ENCODE results near the gene SCMH1. TPM values are rescaled to one million over a fixed set of nuclear protein-coding genes. Genes with fewer than 3 reads are reported as not detected.

The SCMH1 gene
- total and polyA plus RNA-seq, 2 experiments from 2014 or later: 126 to 147 TPM

- TF ChIP-seq, protein P1, sequence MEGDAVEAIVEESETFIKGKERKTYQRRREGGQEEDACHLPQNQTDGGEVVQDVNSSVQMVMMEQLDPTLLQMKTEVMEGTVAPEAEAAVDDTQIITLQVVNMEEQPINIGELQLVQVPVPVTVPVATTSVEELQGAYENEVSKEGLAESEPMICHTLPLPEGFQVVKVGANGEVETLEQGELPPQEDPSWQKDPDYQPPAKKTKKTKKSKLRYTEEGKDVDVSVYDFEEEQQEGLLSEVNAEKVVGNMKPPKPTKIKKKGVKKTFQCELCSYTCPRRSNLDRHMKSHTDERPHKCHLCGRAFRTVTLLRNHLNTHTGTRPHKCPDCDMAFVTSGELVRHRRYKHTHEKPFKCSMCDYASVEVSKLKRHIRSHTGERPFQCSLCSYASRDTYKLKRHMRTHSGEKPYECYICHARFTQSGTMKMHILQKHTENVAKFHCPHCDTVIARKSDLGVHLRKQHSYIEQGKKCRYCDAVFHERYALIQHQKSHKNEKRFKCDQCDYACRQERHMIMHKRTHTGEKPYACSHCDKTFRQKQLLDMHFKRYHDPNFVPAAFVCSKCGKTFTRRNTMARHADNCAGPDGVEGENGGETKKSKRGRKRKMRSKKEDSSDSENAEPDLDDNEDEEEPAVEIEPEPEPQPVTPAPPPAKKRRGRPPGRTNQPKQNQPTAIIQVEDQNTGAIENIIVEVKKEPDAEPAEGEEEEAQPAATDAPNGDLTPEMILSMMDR (IDR thresholded peaks at IDR 0.05; ENCODE audit: low read depth, low read length): no peak
- Histone ChIP-seq H3K9me3 (ENCODE audit: low read depth) (no peaks in the 10 kb centered on the region), H3K4me1 (ENCODE audit: low read depth) (peaks cover 76% of the 10 kb centered on the region), H3K27ac (peak overlapping the region; percentile 93), H3K27me3 (no peaks in the 10 kb centered on the region), H3K4me3 (peak overlapping the region; percentile 57), H3K36me3 (no peaks in the 10 kb centered on the region)
- DNase-seq (ENCODE audit: low read depth in 1 of 2, low spot score in 1 of 2): peak; percentile 54 to 75
Measured at GRCh38 chr1:41241354-41241748, 755 bp downstream of the SCMH1 start.

DNA sequence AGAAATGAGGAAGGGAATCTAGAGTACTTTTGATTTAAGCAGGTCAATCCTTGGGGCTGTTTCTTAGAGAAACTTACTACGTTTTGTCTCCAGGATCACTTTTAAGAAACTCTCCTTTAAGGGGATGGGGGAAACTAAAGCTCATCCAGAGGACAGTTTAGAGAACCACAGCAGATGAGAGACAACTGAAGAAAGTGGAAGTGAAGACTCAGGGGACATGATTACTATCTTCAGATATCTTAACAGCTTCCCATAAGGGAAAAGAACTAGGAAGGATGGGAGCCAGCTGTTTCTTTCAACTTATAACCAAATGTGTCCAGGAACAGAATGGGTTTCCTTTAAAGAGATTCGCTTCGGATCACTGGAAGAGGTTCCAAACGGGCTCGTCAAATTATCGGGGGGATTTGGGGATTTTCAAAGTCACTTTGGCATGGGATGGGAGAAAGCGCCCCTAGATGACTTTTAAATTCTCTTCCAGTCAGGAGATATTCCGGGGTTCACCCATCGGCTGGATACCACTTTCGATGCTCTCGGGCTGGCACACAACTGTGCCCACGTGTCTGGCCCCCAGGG lies 1.2 kb downstream of the SCMH1 start:
- TF ChIP-seq, protein P1 (IDR thresholded peaks at IDR 0.05; ENCODE audit: low read depth, low read length): no peak
- Histone ChIP-seq H3K27ac (peak overlapping the region; percentile 93), H3K4me3 (peak overlapping the region; percentile 57), H3K9me3 (ENCODE audit: low read depth) (no peaks in the 10 kb centered on the region), H3K36me3 (no peaks in the 10 kb centered on the region), H3K27me3 (no peaks in the 10 kb centered on the region), H3K4me1 (ENCODE audit: low read depth) (peaks cover 76% of the 10 kb centered on the region)
- DNase-seq (ENCODE audit: low read depth in 1 of 2, low spot score in 1 of 2): peak in 1 of 2 donors; percentile 21

GRCh38 chr1:41239988-41240610 lies 2.0 kb downstream of the SCMH1 start:
- H3K27ac ChIP-seq: peak overlapping the region; percentile 93
- no peaks in the 10 kb centered on the region for H3K9me3 ChIP-seq (ENCODE audit: low read depth)
- peak in 1 of 2 donors; percentile 73 for DNase-seq (ENCODE audit: low read depth in 1 of 2, low spot score in 1 of 2)
- H3K4me1 ChIP-seq (ENCODE audit: low read depth): peaks cover 76% of the 10 kb centered on the region
- H3K36me3 ChIP-seq: no peaks in the 10 kb centered on the region
- no peaks in the 10 kb centered on the region for H3K27me3 ChIP-seq
- TF ChIP-seq, protein P1 (IDR thresholded peaks at IDR 0.05; ENCODE audit: low read depth, low read length): peak; percentile 54
- peak overlapping the region; percentile 57 for H3K4me3 ChIP-seq

DNA sequence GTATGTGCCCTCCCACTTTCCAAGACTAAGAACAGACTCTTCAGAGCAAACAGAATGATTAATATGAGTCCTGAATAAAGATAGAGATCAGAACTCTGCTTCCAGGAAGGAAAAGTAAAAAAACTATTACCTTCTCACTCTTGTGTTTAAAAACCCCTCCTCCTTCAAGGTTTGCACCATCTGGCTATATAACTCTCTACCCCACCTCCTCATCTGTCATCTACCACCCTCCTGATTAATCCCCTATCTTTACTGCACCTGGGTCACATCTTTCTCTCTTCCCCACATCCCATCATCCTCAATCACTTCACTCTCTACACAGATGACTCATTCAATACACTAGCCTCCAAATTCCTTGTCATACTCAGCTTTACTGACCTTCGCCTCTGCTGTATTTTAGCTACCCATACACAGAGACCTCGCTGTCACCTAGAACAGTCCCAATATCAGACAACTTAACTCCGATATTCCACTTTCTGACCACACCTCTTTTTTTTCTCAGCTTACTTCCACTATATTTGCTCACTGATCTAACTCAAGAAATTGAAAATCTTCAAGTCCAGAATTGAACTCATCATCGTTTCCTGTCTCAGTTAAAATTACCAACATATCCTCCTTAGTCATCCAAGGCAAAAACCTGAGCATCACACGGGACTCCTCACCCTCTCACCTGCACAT lies 3.7 kb downstream of the SCMH1 start:
- H3K9me3 ChIP-seq (ENCODE audit: low read depth): no peaks in the 10 kb centered on the region
- H3K27me3 ChIP-seq: no peaks in the 10 kb centered on the region
- TF ChIP-seq, protein P1 (IDR thresholded peaks at IDR 0.05; ENCODE audit: low read depth, low read length): no peak
- DNase-seq (ENCODE audit: low read depth in 1 of 2, low spot score in 1 of 2): no peak
- no peaks in the 10 kb centered on the region for H3K36me3 ChIP-seq
- H3K4me1 ChIP-seq (ENCODE audit: low read depth): peaks cover 77% of the 10 kb centered on the region
- peak overlapping the region; percentile 8 for H3K4me3 ChIP-seq
- peak overlapping the region; percentile 79 for H3K27ac ChIP-seq

GRCh38 chr1:41236781-41237180 lies 5.3 kb downstream of the SCMH1 start:
- Histone ChIP-seq H3K27ac (peak overlapping the region; percentile 79), H3K4me1 (ENCODE audit: low read depth) (peaks cover 79% of the 10 kb centered on the region), H3K9me3 (ENCODE audit: low read depth) (no peaks in the 10 kb centered on the region), H3K4me3 (no peak overlapping the region), H3K27me3 (no peaks in the 10 kb centered on the region), H3K36me3 (no peaks in the 10 kb centered on the region)
- DNase-seq (ENCODE audit: low read depth in 1 of 2, low spot score in 1 of 2): no peak
- TF ChIP-seq, protein P1 (IDR thresholded peaks at IDR 0.05; ENCODE audit: low read depth, low read length): no peak
